Right atrium auricular region (tissue), 2 donors: ENCODE results near the gene LGALS13. TPM values are rescaled to one million over a fixed set of nuclear protein-coding genes. Genes with fewer than 3 reads are reported as not detected.

ENCODE experiments used
- DNase-seq: peaks from one replicate; pipeline ENCODE4 v3.0.0-alpha.2; 2019; ENCODE audit warnings: low spot score
- H3K27ac ChIP-seq, 2 donors: fragments of 200-600 bp; sonication (generic); 1 replicate in 1 of 2; 2 replicates in 1 of 2; pipeline ENCODE4 v1.5.1; 2016 to 2019
- H3K27me3 ChIP-seq, 2 donors: fragments of 200-600 bp; sonication (generic); one replicate each; pipeline versions ENCODE4 v1.5.1 to v1.6.0; 2017 to 2019
- H3K36me3 ChIP-seq: fragments of 200-600 bp; sonication (generic); one replicate; pipeline ENCODE4 v1.5.1; 2016
- H3K4me1 ChIP-seq, 2 donors: fragments of 200-600 bp; sonication (generic); one replicate each; pipeline versions ENCODE4 v1.5.1 to v1.6.0; 2017 to 2019
- H3K4me3 ChIP-seq, 2 donors: fragments of 200-600 bp; sonication (generic); 1 replicate in 1 of 2; 2 replicates in 1 of 2; pipeline ENCODE4 v1.5.1; 2017 to 2019; ENCODE audit warnings: mild to moderate bottlenecking in 1 of 2, moderate library complexity in 1 of 2
- H3K9me3 ChIP-seq, 2 donors: fragments of 200-600 bp; sonication (generic); one replicate each; pipeline ENCODE4 v1.5.1; 2019
- CTCF ChIP-seq, 2 donors: fragments of 200-600 bp; sonication (generic); IDR thresholded peaks; one replicate each; pipeline ENCODE4 v1.5.1; 2019; ENCODE audit warnings: antibody characterized with exemption in 2 of 2
- total RNA-seq, 2 donors: library from RNA; depleted of rRNA; stranded (reverse); fragments of >200 nt; gene quantifications; one replicate each; pipeline ENCODE4 v1.1.0, GENCODE V29; 2016

Gene LGALS13
- total RNA-seq, 2 donors from 2014 or later = not detected

GRCh38 chr19:39596911-39597310 lies 5.4 kb upstream of the LGALS13 start:
- H3K27ac ChIP-seq = no peak overlapping the region
- peaks cover 0 to 13% of the 10 kb centered on the region in 2 donors for H3K9me3 ChIP-seq
- DNase-seq = no peak
- no peaks in the 10 kb centered on the region for H3K27me3 ChIP-seq
- H3K4me3 ChIP-seq = no peak overlapping the region
- H3K4me1 ChIP-seq = no peaks in the 10 kb centered on the region
- TF ChIP-seq CTCF (IDR thresholded peaks at IDR 0.05) = no peak
- no peaks in the 10 kb centered on the region for H3K36me3 ChIP-seq

- DNase-seq = no peak
- Histone ChIP-seq H3K27me3 (no peaks in the 10 kb centered on the region), H3K4me1 (no peaks in the 10 kb centered on the region), H3K9me3 (peaks cover 0 to 13% of the 10 kb centered on the region in 2 donors), H3K4me3 (no peak overlapping the region), H3K36me3 (no peaks in the 10 kb centered on the region), H3K27ac (no peak overlapping the region)
- no peak for TF ChIP-seq CTCF (IDR thresholded peaks at IDR 0.05)
Measured at GRCh38 chr19:39599116-39599515, 3.2 kb upstream of the LGALS13 start.

GRCh38 chr19:39603825-39604224 lies 1.5 kb downstream of the LGALS13 start:
- H3K27me3 ChIP-seq = no peaks in the 10 kb centered on the region
- no peaks in the 10 kb centered on the region for H3K4me1 ChIP-seq
- peaks cover 0 to 13% of the 10 kb centered on the region in 2 donors for H3K9me3 ChIP-seq
- H3K27ac ChIP-seq = no peak overlapping the region
- no peaks in the 10 kb centered on the region for H3K36me3 ChIP-seq
- no peak overlapping the region for H3K4me3 ChIP-seq
- no peak for TF ChIP-seq CTCF (IDR thresholded peaks at IDR 0.05)
- no peak for DNase-seq

GRCh38 chr19:39607021-39607420 lies 4.7 kb downstream of the LGALS13 start:
- Histone ChIP-seq H3K4me3 (no peak overlapping the region), H3K9me3 (no peaks in the 10 kb centered on the region), H3K36me3 (no peaks in the 10 kb centered on the region), H3K4me1 (no peaks in the 10 kb centered on the region), H3K27me3 (no peaks in the 10 kb centered on the region), H3K27ac (no peak overlapping the region)
- TF ChIP-seq CTCF (IDR thresholded peaks at IDR 0.05) = no peak
- no peak for DNase-seq

GRCh38 chr19:39607561-39607960 lies 5.2 kb downstream of the LGALS13 start:
- H3K36me3 ChIP-seq = no peaks in the 10 kb centered on the region
- no peaks in the 10 kb centered on the region for H3K9me3 ChIP-seq
- DNase-seq = no peak
- no peaks in the 10 kb centered on the region for H3K4me1 ChIP-seq
- TF ChIP-seq CTCF (IDR thresholded peaks at IDR 0.05) = no peak
- H3K27ac ChIP-seq = no peak overlapping the region
- H3K4me3 ChIP-seq = no peak overlapping the region
- no peaks in the 10 kb centered on the region for H3K27me3 ChIP-seq

GRCh38 chr19:39613597-39613996 lies 11.3 kb downstream of the LGALS13 start:
- Histone ChIP-seq H3K27ac (no peak overlapping the region), H3K9me3 (no peaks in the 10 kb centered on the region), H3K36me3 (no peaks in the 10 kb centered on the region), H3K4me3 (no peak overlapping the region), H3K4me1 (no peaks in the 10 kb centered on the region), H3K27me3 (no peaks in the 10 kb centered on the region)
- no peak for TF ChIP-seq CTCF (IDR thresholded peaks at IDR 0.05)
- no peak for DNase-seq
